K562 (cell line): ENCODE results near the gene IPO13. TPM values are rescaled to one million over a fixed set of nuclear protein-coding genes. Genes with fewer than 3 reads are reported as not detected.

Experiments
- ADNP ChIP-seq: fragments of 200-800 bp; sonication (Bioruptor generic); IDR thresholded peaks from 2 replicates; pipeline ENCODE4 v1.6.1; 2016; ENCODE audit warnings: missing genetic modification characterization, missing compliant biosample characterization
- BACH1 ChIP-seq: fragments of 200-800 bp; sonication (Bioruptor generic); IDR thresholded peaks from 2 replicates; pipeline ENCODE4 v1.6.1; 2016; ENCODE audit warnings: missing genetic modification characterization, missing compliant biosample characterization
- CBX1 ChIP-seq: sonication (generic); IDR thresholded peaks from 2 replicates; pipeline ENCODE4 v1.6.1; 2016; ENCODE audit warnings: antibody characterized with exemption, low read depth, mild to moderate bottlenecking
- CBX5 ChIP-seq: IDR thresholded peaks from 2 replicates; pipeline ENCODE4 v1.6.1; 2014; ENCODE audit warnings: low read depth, borderline replicate concordance
- CREB3L1 ChIP-seq: fragments of 450-650 bp; IDR thresholded peaks from 2 replicates; pipeline ENCODE4 v1.6.1; 2014; ENCODE audit warnings: low read depth, mild to moderate bottlenecking, moderate library complexity, borderline replicate concordance
- E2F4 ChIP-seq: sonication (generic); formaldehyde crosslinking; IDR thresholded peaks from 2 replicates; pipeline ENCODE4 v1.8.0; 2022; ENCODE audit warnings: mild to moderate bottlenecking, low read depth, missing genetic modification reagents
- E2F5 ChIP-seq: sonication (generic); formaldehyde crosslinking; IDR thresholded peaks from 2 replicates; pipeline ENCODE4 v1.8.0; 2022; ENCODE audit warnings: mild to moderate bottlenecking, missing genetic modification reagents
- FOXJ2 ChIP-seq: fragments of 200-800 bp; sonication (Bioruptor generic); IDR thresholded peaks from 2 replicates; pipeline ENCODE4 v1.6.1; 2016; ENCODE audit warnings: missing genetic modification characterization, missing compliant biosample characterization
- MAX ChIP-seq: sonication (generic); formaldehyde crosslinking; IDR thresholded peaks from 2 replicates; pipeline ENCODE4 v1.9.0; 2022; ENCODE audit warnings: mild to moderate bottlenecking, missing genetic modification reagents
- MEF2D ChIP-seq: conservative IDR thresholded peaks from 2 replicates; pipeline ENCODE4 v1.6.1; 2016; ENCODE audit warnings: low read depth, missing genetic modification characterization, missing compliant biosample characterization
- PCBP1 ChIP-seq: fragments of 200-400 bp; formaldehyde crosslinking; IDR thresholded peaks from 2 replicates; pipeline ENCODE4 v1.6.1; 2018; ENCODE audit warnings: mild to moderate bottlenecking, low read depth, low read length; ENCODE audit not compliant: poor library complexity, severe bottlenecking
- RAD21 ChIP-seq, 2 experiments: fragments of 250-450 bp in 1 of 2; fragments of 450-650 bp in 1 of 2; sonication (Bioruptor Pico) in 1 of 2; formaldehyde crosslinking in 1 of 2; IDR thresholded peaks in 1 of 2; conservative IDR thresholded peaks in 1 of 2; 2 replicates each; pipeline versions ENCODE4 v1.4.0 to v1.8.0; 2020 to 2022; ENCODE audit warnings: mild to moderate bottlenecking in 2 of 2, moderate library complexity in 1 of 2
- RFX1 ChIP-seq: fragments of 450-650 bp; IDR thresholded peaks from 2 replicates; pipeline ENCODE4 v1.6.1; 2016; ENCODE audit warnings: mild to moderate bottlenecking, moderate library complexity
- SOX6 ChIP-seq: fragments of 450-650 bp; IDR thresholded peaks from 2 replicates; pipeline ENCODE4 v1.6.1; 2014; ENCODE audit warnings: mild to moderate bottlenecking
- THAP7 ChIP-seq: fragments of 250-450 bp; sonication (Bioruptor Pico); IDR thresholded peaks from 2 replicates; pipeline ENCODE4 v1.5.0; 2021
- VEZF1 ChIP-seq: fragments of 200-800 bp; sonication (Bioruptor generic); IDR thresholded peaks from 2 replicates; pipeline ENCODE4 v1.6.1; 2017; ENCODE audit warnings: missing genetic modification characterization, missing compliant biosample characterization
- ZNF121 ChIP-seq: sonication (generic); formaldehyde crosslinking; conservative IDR thresholded peaks from 2 replicates; pipeline ENCODE4 v1.8.0; 2022; ENCODE audit warnings: missing genetic modification reagents
- polyA plus RNA-seq, 8 experiments: library from polyadenylated mRNA; depleted of rRNA in 4 of 8; stranded (reverse) in 5 of 8; unstranded in 3 of 8; fragments of >200 nt; fragmentation: Nextera tagmentation in 2 of 8; fragmentation: Illumina TruSeq in 1 of 8; extraction: Ambion mirVana in 2 of 8; extraction: Trizol in 1 of 8; gene quantifications; 2 replicates each; pipeline versions ENCODE4 v1.2.1 to v1.2.3, GENCODE V29; 2011 to 2014; ENCODE audit warnings: inconsistent platforms in 1 of 8, missing spikeins in 1 of 8
- total RNA-seq, 7 experiments: library from RNA; depleted of rRNA in 6 of 7; stranded (reverse); fragments of >200 nt in 6 of 7; fragmentation: Illumina TruSeq in 2 of 7; extraction: Trizol in 2 of 7; gene quantifications; 2 replicates each; pipeline versions ENCODE4 v1.2.1 to v1.2.3, GENCODE V29; 2011 to 2021; ENCODE audit warnings: low replicate concordance in 1 of 7

Gene IPO13
- total and polyA plus RNA-seq, 9 of the 15 experiments (the other 6 are each of a cell fraction or from before 2014, with no cell fraction given) = 7.0 to 30.8 (median 16.2) TPM

GRCh38 chr1:43991476-43992231, 44.9 kb downstream of the IPO13 start, which contains the start of gene CCDC24 (continued):
- TF ChIP-seq ADNP (tag) (no peak), FOXJ2 (tag) (no peak), CREB3L1 (no peak), BACH1 (no peak), MEF2D (no peak), E2F5 (CRISPR knock-in tag) (no peak), THAP7 (CRISPR knock-in tag) (0 out of 2 replicates have a peak, but pooled peaks have one; percentile 39), SOX6 (no peak), MAX (peak; percentile 89), RAD21 (CRISPR knock-in tag; conservative IDR thresholded peaks at IDR 0.05 in 1 of 2, IDR thresholded peaks at IDR 0.05 in 1 of 2) (peak in 1 of 2 experiments; percentile 9; a peak in 2 of 4 replicates), RFX1 (peak; percentile 91), PCBP1 (peak; percentile 85), ZNF121 (CRISPR knock-in tag) (no peak), E2F4 (CRISPR knock-in tag) (0 out of 2 replicates have a peak, but pooled peaks have one; percentile 27), CBX1 (peak; percentile 83; the same call in 1 of the 2 replicates), CBX5 (no peak), VEZF1 (CRISPR knock-in tag) (peak; percentile 81)
